Tibial nerve (tissue), 4 donors: ENCODE measurements around the gene RNU2-63P. TPM values are rescaled to one million over a fixed set of nuclear protein-coding genes. Genes with fewer than 3 reads are reported as not detected.
"Not testable (repeated sequence)": the region's sequence is repeated elsewhere in the genome, so short reads cannot be mapped to it uniquely, and the experiment has no call there.

Source experiments
- DNase-seq, 2 donors: peaks; one replicate each; pipeline ENCODE4 v3.0.0-alpha.2; 2019; ENCODE audit warnings: low spot score in 2 of 2
- H3K27ac ChIP-seq, 4 donors: fragments of 200-600 bp; sonication (generic) in 3 of 4; one replicate each; pipeline ENCODE4 v1.5.1; 2017 to 2019; ENCODE audit warnings: mild to moderate bottlenecking in 1 of 4
- H3K27me3 ChIP-seq, 2 donors: fragments of 200-600 bp; sonication (generic) in 1 of 2; one replicate each; pipeline versions ENCODE4 v1.5.1 to v1.6.0; 2017 to 2019
- H3K36me3 ChIP-seq, 3 donors: fragments of 200-600 bp; sonication (generic); one replicate each; pipeline ENCODE4 v1.5.1; 2018 to 2019
- H3K4me1 ChIP-seq, 4 donors: fragments of 200-600 bp; sonication (generic) in 3 of 4; one replicate each; pipeline ENCODE4 v1.5.1; 2017 to 2019
- H3K4me3 ChIP-seq, 4 donors: fragments of 200-600 bp; sonication (generic) in 3 of 4; one replicate each; pipeline ENCODE4 v1.5.1; 2017 to 2019; ENCODE audit warnings: mild to moderate bottlenecking in 1 of 4, moderate library complexity in 1 of 4
- H3K9me3 ChIP-seq, 4 donors: fragments of 200-600 bp; sonication (generic) in 3 of 4; one replicate each; pipeline ENCODE4 v1.5.1; 2017 to 2019
- EP300 ChIP-seq, 2 donors: sonication (generic); formaldehyde crosslinking; IDR thresholded peaks; one replicate each; pipeline ENCODE4 v1.6.1; 2017; ENCODE audit warnings: antibody characterized with exemption in 2 of 2, mild to moderate bottlenecking in 1 of 2
- POLR2A ChIP-seq, 2 donors: fragments of 450-650 bp; IDR thresholded peaks; one replicate each; pipeline ENCODE4 v1.6.1; 2017; ENCODE audit warnings: antibody characterized with exemption in 2 of 2, mild to moderate bottlenecking in 2 of 2, moderate library complexity in 2 of 2
- WGBS, 2 donors: methylation state at CpG; one replicate each; pipeline ENCODE4 v1.1.5; 2018; 5-methylcytosine and 5-hydroxymethylcytosine counted together
- total RNA-seq, 4 donors: library from RNA; depleted of rRNA; stranded (reverse); fragments of >200 nt; gene quantifications; one replicate each; pipeline ENCODE4 v1.1.0, GENCODE V29; 2016
- TF ChIP-seq, protein P1 (sequence below), 5 experiments: fragments of 200-600 bp in 3 of 5; fragments of 450-650 bp in 2 of 5; sonication (generic) in 3 of 5; IDR thresholded peaks; one replicate each; pipeline ENCODE4 v1.5.1; 2016 to 2019; ENCODE audit warnings: antibody characterized with exemption in 5 of 5, mild to moderate bottlenecking in 3 of 5, moderate library complexity in 2 of 5

RNU2-63P gene
- total RNA-seq, 4 donors from 2014 or later: not detected

DNA sequence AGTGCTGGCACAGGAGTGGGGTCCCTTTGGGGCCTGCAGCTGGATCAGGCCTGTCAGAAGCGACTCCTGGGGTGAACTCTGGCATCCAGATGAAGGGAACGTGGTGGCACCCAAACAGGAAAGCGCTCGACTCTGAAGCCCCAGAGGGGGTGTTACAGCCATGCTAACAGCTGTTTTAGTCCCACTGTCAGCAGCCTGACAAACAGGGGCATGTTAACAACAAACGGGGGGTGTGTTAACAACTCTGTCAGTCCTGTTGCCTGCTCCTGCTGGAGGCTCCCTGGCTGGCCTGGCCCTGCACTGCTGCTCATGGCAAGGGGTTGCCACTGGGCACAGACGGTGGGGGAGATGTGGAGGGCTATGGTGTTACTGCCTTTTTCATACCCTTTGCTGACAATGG lies 2.6 kb upstream of the RNU2-63P start:
- Histone ChIP-seq H3K27me3 (no peaks in the 10 kb centered on the region), H3K4me3 (no peak overlapping the region), H3K4me1 (peaks cover 0 to 9% (median 1%) of the 10 kb centered on the region in 4 donors), H3K36me3 (no peaks in the 10 kb centered on the region), H3K9me3 (no peaks in the 10 kb centered on the region), H3K27ac (peak overlapping the region in 2 of 4 donors; percentile 37 to 89)
- WGBS, 2 donors: 86 to 94% methylated on average over 6 of the region's 6 CpGs
- DNase-seq: no peak
- TF ChIP-seq POLR2A (IDR thresholded peaks at IDR 0.05): no peak
- TF ChIP-seq, protein P1, sequence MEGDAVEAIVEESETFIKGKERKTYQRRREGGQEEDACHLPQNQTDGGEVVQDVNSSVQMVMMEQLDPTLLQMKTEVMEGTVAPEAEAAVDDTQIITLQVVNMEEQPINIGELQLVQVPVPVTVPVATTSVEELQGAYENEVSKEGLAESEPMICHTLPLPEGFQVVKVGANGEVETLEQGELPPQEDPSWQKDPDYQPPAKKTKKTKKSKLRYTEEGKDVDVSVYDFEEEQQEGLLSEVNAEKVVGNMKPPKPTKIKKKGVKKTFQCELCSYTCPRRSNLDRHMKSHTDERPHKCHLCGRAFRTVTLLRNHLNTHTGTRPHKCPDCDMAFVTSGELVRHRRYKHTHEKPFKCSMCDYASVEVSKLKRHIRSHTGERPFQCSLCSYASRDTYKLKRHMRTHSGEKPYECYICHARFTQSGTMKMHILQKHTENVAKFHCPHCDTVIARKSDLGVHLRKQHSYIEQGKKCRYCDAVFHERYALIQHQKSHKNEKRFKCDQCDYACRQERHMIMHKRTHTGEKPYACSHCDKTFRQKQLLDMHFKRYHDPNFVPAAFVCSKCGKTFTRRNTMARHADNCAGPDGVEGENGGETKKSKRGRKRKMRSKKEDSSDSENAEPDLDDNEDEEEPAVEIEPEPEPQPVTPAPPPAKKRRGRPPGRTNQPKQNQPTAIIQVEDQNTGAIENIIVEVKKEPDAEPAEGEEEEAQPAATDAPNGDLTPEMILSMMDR (IDR thresholded peaks at IDR 0.05): no peak
- no peak for TF ChIP-seq EP300 (IDR thresholded peaks at IDR 0.05)

DNA sequence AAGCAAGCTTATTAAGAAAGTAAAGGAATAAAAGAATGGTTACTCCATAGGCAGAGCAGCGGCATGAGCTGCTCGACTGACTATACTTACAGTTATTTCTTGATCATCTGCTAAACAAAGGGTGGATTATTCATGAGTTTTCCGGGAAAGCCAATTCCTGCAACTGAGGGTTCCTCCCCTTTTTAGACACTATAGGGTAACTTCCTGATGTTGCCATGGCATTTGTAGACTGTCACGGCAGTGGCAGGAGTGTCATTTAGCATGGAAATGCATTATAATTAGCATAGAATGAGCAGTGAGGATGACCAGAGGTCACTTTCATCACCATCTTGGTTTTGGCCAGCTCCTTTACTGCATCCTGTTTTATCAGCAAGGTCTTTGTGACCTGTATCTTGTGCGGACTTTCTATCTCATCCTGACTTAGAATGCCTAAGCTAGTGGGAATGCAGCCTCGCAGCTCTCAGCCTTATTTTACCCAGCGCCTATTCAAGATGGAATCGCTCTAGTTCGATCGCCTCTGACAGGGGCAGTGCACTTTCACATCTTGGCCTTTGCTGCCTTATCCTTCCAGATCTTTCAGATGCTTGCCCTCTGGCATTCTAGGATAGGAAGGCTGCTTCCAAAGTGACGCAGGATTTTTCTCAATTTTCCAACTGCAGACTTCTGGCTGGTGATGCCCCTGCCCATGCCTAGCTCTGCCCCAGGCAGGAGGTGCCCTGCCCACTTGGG lies 1.9 kb upstream of the RNU2-63P start:
- H3K27me3 ChIP-seq: not testable (repeated sequence)
- peak overlapping the region in 3 of 4 donors; percentile 77 to 89 (median 87) for H3K27ac ChIP-seq

GRCh38 chr2:88017780-88018038 lies 1.4 kb upstream of the RNU2-63P start:
- WGBS, 2 donors: 64 to 66% methylated on average over 2 of the region's 2 CpGs
- H3K4me3 ChIP-seq: peak overlapping the region; percentile 42 to 60 (median 48)

More for the DNA sequence above, 1.9 kb upstream of the RNU2-63P start:
- not testable (repeated sequence) for DNase-seq, H3K36me3 ChIP-seq, H3K9me3 ChIP-seq, H3K4me1 ChIP-seq
- 58 to 67% methylated on average over 11 of the region's 11 CpGs for WGBS, 2 donors
- H3K4me3 ChIP-seq: peak overlapping the region in 3 of 4 donors; percentile 42 to 60 (median 48)

GRCh38 chr2:88016960-88017779 lies 823 bp upstream of the RNU2-63P start:
- no peak for DNase-seq
- TF ChIP-seq POLR2A (IDR thresholded peaks at IDR 0.05): no peak
- no peak for TF ChIP-seq EP300 (IDR thresholded peaks at IDR 0.05)
- TF ChIP-seq, protein P1 (IDR thresholded peaks at IDR 0.05): no peak
- Histone ChIP-seq H3K27ac (peak overlapping the region; percentile 65 to 89 (median 82)), H3K36me3 (no peaks in the 10 kb centered on the region), H3K4me1 (peaks cover 0 to 9% (median 1%) of the 10 kb centered on the region in 4 donors), H3K4me3 (peak overlapping the region; percentile 42 to 60 (median 48)), H3K27me3 (no peaks in the 10 kb centered on the region), H3K9me3 (no peaks in the 10 kb centered on the region)
- WGBS, 2 donors: 11 to 40% methylated on average over 25 to 46 of the region's 46 CpGs

More at GRCh38 chr2:88017780-88018038, 1.4 kb upstream of the RNU2-63P start:
- not testable (repeated sequence) for H3K27me3 ChIP-seq, H3K9me3 ChIP-seq, DNase-seq, H3K4me1 ChIP-seq, H3K36me3 ChIP-seq
- H3K27ac ChIP-seq: peak overlapping the region; percentile 65 to 89 (median 82)

- TF ChIP-seq POLR2A (IDR thresholded peaks at IDR 0.05) (no peak), EP300 (IDR thresholded peaks at IDR 0.05) (no peak)
- TF ChIP-seq, protein P1 (IDR thresholded peaks at IDR 0.05): no peak
- no peaks in the 10 kb centered on the region for H3K36me3 ChIP-seq
- H3K27ac ChIP-seq: peak overlapping the region; percentile 41 to 78 (median 54)
- WGBS, 2 donors: 19 to 21% methylated on average over 1 of the region's 1 CpG
- no peaks in the 10 kb centered on the region for H3K27me3 ChIP-seq
- no peak for DNase-seq
- peaks cover 0 to 11% (median 0%) of the 10 kb centered on the region in 4 donors for H3K4me1 ChIP-seq
- H3K4me3 ChIP-seq: no peak overlapping the region
- no peaks in the 10 kb centered on the region for H3K9me3 ChIP-seq
Measured at GRCh38 chr2:88011011-88011410, 5.3 kb downstream of the RNU2-63P start.

DNA sequence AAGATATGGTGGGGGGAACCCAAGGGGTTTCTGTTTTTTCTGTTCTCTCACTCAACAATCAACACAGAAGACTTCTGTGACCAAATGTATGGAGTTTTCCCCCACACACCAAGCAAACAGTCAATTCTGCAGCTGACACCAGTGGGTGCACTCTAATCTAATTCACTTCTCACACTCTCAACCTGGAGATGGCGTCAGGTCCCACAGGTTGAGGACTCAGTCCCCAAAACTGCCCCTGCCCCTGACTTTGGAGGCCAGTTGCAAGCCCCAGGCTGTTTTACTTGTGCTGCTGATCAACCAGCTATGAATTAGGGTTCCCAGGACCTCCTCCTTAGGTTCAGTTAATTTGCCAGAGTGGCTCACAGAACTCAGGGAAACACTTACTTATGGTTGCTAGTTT lies 6.2 kb downstream of the RNU2-63P start:
- no peak for DNase-seq
- TF ChIP-seq EP300 (IDR thresholded peaks at IDR 0.05) (no peak), POLR2A (IDR thresholded peaks at IDR 0.05) (no peak)
- TF ChIP-seq, protein P1 (IDR thresholded peaks at IDR 0.05): no peak
- WGBS, 2 donors: 92 to 100% methylated on average over 1 of the region's 1 CpG
- Histone ChIP-seq H3K36me3 (no peaks in the 10 kb centered on the region), H3K4me1 (peaks cover 0 to 11% (median 0%) of the 10 kb centered on the region in 4 donors), H3K27me3 (no peaks in the 10 kb centered on the region), H3K4me3 (no peak overlapping the region), H3K9me3 (no peaks in the 10 kb centered on the region), H3K27ac (peak overlapping the region in 2 of 4 donors; percentile 67 to 78)
